AG08396 (cell line): ENCODE results near the gene TBC1D19.
"Not testable (repeated sequence)": the region's sequence is repeated elsewhere in the genome, so short reads cannot be mapped to it uniquely, and the experiment has no call there.

ENCODE experiments used
- DNase-seq: peaks from one replicate; pipeline ENCODE4 v3.0.0; 2012; ENCODE audit warnings: low spot score, mixed read lengths

TBC1D19 gene, protein sequence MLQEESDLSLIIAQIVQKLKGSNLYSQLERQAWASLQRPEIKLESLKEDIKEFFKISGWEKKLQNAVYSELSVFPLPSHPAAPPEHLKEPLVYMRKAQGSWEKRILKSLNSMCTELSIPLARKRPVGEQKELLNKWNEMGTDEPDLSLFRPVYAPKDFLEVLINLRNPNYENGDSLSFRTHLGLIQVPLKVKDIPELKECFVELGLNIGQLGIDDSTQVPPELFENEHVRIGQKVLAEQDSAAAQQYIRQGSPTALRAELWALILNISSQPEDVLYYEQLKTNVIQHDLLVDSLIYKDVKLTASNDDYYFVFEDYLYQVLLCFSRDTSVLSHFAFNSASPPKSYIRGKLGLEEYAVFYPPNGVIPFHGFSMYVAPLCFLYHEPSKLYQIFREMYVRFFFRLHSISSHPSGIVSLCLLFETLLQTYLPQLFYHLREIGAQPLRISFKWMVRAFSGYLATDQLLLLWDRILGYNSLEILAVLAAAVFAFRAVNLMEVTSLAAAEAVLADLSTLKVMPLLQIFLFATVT

DNA sequence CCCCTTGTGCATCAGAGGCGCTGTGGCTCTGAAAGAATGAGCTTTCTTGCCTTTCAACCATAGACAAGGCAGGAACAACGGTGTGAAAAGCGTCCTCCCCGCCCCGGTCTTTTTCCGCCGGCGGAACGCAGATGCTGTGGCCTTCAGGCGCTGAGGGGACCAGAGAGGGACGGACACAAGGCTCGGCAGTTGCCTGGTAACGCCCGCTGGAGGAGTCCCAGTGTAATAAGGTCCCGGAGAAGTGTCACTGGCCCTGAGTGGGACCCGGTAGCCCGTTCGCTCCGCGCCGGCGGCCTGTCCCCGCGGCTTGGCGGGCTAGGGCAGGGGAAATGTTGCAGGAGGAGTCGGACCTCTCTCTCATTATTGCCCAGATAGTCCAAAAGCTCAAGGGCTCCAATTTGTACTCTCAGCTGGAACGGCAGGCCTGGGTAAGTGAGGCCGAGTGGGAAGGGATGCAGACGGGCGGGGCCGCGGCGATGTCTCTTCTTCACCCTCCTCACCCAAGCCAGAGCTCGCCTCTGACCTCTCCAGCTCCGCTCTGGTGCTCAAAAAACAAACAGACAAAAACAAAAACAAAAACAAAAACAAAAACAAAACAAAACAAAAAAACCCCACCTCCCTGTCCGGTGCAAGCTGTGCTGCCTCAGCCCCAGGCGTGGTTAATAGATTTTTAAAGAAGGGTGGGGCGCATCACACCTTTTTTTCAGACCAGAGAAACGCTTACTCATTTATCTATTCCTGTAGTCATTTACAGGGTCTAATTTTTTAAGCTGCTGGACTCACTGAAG, at the start of gene TBC1D19:
Gene TBC1D19, plus strand, starts transcription at position 220 of the 788 bp plus-strand sequence. Its CDS starts 110 bp downstream, at position 330.
- peak; percentile 86 for DNase-seq

DNA sequence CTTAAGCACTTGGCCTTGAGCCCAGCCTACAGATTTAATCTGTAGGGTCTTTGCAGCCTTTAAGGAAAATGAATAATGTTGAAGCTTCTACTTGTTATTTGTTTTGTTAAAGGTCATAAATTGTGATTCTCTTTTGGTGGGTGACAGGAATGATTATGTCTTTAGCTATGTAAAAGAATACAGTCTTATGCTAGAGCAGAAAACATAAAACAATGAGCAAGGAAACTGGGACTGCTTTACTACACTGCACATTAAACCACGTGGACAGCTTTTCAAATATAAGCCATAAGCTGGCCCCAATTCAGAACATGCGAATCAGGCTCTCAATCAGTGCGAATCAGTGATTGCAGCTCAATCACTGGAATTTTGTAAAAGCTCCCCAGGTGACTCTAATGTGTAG, 40.9 kb upstream of the TBC1D19 start:
- no peak for DNase-seq

DNA sequence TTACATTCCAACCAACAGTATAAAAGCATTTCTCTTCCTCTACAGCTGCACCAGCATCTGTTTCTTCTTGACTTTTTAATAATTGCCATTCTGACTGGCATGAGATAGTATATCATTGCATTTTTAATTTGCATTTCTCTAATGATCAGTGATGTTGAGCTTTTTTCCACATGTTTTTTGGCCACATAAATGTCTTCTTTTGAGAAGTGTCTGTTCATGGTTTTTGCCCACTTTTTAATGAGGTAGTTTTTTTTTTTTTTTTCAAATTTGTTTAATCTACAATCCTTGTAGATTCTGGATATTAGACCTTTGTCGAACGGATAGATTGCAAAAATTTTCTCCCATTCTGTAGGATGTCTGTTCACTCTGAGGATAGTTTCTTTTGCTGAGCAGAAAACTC, 39.5 kb upstream of the TBC1D19 start:
- DNase-seq, result no peak

DNA sequence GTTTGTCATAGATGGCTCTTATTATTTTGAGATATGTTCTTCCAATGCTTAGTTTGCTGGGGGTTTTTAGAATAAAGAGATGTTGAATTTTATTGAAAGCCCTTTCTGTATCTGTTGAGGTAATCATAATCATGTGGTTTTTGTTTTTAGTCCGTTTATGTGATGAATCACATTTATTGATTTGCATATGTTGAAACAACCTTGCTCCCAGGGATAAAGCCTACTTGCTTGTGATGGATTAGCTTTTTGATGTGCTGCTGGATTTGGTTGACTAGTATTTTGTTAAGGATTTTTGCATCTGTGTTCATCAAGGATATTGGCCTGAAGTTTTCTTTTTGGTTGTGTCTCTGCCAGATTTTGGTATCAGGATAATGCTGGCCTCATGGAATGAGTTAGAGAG, 35.5 kb upstream of the TBC1D19 start:
- DNase-seq, result not testable (repeated sequence)

DNA sequence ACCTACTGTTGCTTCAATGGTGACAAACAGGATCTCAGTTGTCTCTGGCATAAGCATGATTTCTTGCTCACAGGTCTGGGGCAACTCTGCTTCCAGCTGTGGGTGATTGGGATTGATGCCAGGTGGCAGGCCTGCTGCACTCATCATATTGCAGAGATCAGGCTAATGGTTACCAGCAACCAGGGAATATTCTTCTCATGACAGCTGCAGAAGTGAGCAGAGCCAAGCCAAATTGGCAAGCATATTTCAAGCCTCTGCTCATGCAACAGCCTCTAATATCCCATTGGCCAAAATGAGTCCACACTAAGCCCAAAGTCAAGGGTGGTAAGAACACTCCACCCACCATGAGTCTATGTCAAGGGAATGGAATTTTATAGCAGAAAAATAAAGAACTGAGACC, 26.7 kb upstream of the TBC1D19 start:
- DNase-seq, result peak; percentile 82

DNA sequence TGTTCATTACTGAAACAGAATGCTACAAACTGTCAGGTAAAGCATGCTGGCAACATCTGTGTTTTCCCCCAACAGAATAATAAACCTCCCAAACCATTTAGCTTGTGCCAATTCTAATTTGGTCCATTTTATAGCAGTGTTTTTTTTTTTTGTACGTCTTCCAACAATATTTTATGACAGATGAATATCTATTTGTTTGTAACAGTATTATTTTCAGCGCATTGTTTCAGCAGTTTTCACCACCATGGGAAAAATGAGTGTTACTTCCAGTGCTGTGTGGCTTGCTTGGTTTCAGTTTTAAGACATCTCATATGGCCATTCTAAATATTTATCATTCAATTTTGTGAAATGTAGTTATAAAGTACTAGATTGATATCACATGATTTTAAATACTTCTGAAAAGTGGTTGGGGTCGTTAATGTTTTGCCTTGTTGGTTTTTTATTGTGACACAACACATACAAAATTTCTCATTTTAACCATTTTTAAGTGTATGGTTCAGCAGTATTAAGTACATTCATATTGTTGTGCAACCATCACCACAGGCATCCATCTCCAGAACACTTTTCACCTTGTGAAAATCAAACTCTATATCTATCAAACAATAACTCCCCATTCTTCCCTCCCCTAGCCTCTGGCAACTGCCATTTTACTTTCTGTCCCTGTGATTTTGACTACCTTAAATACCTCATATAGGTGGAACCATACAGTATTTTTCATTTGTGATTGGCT, 25.6 kb upstream of the TBC1D19 start:
- no peak for DNase-seq

DNA sequence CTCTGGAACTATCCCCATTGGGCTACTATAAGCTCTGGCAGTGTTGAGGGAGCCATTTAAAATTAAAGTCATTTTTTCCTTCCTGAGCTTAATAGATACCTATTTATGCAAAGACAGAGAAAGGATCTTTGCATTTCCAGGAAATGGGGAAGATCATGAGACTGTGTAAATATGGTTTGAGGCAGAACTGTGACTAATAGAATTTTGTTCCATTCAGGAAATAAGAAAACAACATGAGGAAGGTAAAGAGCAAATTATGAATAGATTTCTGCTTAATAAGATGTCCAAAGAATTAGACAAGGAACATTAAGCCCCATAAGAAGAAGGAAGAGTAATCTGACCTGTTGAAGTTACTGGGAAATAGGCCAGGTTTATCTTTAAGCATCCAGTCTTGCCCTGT, 17.8 kb upstream of the TBC1D19 start:
- DNase-seq, result no peak

DNA sequence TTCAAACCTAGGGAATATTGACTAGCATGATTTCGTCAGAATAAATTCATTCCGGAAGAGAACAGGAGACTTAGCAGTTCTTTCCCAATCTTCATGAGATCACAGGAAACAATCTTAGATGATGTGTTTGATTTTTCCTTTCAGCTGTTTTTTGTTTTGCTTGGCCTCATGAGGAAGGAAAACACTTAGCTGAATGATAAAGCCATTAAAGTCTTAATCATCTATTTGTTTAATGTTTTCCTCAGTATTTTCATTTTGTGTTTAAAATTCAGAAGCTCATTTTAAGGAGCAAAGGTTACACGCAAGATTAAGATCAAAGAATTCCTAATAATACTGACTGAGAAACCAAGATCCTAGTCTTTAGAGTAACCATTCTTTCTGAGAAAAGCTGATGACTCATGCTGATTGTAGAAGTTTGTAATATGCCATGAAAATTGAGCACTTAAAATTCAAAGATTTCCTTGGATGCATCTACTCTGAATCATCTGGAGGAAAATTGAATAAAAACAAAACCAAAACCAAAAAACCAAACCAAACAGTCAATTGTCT, 15.4 kb upstream of the TBC1D19 start:
- peak; percentile 31 for DNase-seq

DNA sequence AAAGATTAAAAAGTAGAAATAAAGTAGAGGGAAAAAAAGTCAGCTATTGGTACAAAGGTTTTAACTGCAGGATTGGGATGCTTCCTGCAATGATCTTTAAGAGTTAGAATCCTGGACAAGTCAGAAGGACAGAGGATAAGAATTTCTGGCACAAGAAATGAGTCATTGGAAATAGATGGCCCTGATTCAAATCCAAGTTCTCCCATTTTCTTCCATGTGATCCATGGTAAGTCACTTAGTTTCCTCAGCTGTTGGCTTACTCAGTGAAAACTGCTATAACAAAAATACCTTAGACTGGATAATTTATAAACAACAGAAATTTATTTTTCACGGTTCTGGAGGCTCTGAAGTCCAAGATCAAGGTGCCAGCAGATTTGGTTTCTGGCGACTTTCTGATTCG, 13.3 kb upstream of the TBC1D19 start:
- no peak for DNase-seq

DNA sequence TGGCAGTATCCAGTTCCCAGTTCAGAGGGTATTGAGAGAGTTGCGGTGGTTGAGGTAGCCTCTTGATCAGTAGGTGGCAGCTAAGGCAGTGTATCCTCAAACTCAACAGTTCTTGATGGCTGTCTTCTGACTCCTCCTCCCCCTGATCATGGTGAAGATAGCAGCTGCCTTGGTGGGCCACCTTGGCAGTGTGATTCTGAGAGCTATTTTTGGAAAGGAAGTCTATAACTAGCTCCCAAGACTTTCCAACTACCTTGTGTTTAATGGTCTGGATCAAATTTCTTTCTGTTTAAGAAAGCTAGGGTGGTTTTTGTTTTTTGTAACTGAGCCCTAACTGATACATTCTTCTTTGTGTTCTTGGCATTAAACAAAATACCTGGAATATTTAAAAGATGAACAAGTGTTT, 10.5 kb upstream of the TBC1D19 start:
- DNase-seq, result no peak

DNA sequence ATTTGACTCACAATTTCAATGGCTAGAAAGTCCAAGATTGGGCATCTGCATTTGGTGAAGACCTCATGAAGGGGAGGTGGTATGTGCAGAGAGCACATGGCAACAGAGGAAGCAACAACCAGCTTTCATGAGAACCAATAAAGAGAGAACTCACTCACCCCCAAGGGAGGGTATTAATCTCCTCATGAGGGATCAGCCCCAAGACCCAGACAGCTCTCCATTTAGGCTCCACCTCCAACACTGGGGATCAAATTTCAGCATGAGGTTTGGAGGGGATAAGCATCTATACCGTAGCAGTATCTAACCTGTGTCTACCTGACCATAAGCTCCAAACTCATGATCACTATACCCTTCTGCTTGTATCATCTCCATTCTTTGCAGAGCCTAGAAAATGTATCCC, 9.3 kb upstream of the TBC1D19 start:
- no peak for DNase-seq

DNA sequence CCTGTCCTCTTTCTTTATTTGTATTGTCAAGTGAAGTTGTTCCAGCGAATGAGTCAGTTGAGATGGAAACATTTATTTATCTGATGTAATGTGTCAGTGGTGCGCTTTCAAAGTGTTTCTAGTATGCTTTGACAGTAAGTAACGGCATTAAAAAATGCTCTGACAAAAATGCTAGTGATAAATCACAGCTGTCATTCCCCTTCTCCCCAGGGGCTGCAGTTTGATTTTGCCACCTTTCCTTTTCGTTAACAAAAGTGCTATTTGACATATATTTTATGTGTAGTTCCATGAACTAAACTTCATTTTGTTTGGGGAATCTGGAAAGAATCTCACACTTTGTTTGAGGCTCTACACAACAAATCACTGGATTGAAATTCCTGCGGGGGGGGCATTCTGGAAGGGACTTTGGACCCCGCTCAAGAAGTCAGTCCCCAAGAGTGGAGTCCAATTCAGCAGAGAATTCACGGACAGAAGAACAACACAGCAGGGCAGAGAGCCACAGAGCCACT, 7.6 kb upstream of the TBC1D19 start:
- DNase-seq, result peak; percentile 32

DNA sequence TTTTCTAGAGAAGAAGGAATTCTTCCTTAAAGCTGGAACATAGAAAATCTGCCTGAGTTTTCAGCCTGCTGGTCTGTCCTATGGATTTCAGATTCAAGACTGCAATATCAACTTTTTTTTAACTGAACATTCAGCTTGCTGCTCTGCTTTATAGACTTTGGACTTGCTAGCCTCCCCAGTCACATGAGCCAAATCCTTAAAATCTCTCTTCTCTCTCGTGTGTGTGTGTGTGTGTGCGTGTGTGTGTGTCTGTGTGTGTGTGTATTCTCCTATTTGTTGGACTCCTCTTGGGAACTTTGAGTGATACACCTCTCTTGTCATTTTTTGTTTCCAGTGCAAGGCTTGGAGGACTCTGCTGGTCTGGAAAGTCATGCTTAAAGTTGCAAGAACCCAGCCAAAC, 6.8 kb upstream of the TBC1D19 start:
- DNase-seq, result no peak

DNA sequence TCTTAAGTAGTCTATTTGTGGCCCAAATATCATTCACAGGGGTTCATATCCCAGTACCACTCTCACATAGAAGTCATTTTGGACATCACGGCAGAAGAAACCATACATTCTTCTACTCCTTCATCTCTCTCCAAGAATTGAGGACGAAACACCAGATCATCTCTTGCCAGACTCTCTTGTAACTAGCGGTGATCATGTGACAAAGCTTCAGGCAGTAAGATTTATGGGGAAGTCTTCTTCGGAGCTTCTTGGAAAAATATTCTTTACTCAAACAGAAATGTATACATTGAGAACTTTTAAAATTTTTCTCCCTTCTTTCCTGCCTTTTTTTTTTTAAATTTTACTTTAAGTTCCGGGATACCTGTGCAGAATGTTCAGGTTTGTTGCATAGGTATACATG, 4.7 kb upstream of the TBC1D19 start:
- DNase-seq, result no peak

DNA sequence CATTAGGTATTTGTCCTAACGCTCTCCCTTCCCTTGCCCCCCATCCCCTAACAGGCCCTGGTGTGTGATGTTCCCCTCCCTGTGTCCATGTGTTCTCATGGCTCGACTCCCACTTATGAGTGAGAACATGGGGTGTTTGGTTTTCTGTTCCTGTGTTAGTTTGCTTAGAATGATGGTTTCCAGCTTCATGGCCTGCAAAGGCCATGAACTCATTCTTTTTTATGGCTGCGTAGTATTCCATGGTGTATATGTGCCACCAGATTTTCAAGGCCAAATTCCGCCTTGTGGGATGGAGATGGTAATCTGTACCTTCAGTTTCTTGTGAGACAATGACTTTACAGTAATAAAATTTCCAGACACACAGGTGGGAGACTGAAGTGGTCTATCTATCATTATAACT, 2.5 kb upstream of the TBC1D19 start:
- DNase-seq, result not testable (repeated sequence)

DNA sequence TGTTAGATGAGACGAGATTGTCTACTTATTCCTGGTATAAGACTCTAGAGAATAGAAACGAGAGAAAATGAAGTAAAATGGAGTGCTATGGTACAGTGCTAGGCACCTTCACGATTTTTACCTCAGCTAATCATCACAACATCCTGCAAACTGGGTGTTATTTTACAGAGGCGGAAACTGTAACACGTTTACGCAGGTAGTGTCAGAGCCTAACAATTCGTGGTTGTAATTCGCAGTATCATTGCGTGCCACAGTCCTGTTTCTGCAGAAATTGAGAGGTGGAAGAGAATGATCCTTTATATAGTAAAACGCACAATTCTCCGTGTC, 383 bp upstream of the TBC1D19 start:
- no peak for DNase-seq

DNA sequence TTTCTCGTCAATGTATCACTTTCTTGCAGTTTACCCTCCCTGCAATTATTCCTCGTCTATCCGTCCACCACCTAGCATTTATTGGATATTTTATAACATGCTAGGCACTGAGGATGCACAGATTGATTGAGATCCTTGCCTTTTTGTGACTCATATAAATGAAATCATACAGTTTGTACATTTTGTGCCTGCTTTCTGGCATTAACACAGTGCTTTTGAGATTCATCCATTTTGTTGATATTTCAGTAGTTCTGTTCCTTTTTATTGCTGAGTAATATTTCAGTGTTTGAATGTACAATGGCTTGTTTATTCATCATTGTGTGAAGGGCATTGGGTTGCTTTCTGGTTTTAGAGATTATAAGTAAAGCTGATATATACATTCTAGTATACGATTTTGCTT, 841 bp downstream of the TBC1D19 start:
- no peak for DNase-seq

DNA sequence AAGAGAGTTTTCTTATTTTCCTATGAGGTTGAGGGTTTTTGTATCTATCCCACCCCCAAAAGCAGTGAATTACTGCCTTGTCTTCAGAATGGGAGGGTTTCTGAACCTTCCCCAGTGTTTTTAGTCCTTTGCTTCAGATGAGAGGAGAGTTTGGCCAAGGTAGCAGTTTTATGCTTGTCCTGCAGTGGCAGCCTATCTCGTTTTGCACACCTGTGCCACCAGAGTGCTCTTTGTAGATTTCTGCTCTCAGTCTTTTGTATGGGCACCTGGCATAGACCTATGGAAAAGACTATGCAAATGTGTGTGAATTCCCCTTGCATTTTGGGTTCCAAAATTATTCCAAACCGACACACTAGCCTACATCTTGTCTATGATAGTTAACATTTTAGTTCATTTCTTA, 5.8 kb downstream of the TBC1D19 start:
- no peak for DNase-seq

DNA sequence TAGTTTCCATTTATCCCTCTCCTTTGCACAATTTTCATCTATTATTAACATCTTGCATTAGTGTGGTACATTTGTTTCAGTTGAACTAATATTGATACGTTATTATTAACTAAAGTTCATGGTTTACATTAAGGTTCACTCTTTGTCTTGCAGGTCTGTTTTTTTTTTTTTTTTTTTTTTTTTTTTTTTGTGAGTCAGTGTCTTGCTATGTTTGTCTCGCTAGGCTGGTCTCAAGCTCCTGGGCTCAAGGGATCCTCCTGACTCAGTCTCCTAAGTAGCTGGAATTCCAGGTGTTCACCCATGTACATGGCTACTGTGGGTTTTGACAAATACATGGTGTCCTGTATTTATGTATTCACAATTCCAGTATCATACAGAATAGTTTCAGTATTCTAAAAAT, 6.8 kb downstream of the TBC1D19 start:
- no peak for DNase-seq

DNA sequence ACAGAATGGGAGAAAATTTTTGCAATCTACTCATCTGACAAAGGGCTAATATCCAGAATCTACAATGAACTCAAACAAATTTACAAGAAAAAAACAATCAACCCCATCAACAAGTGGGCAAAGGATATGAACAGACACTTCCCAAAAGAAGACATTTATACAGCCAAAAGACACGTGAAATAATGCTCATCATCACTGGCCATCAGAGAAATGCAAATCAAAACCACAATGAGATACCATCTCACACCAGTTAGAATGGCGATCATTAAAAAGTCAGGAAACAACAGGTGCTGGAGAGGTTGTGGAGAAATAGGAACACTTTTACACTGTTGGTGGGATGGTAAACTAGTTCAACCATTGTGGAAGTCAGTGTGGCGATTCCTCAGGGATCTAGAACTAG, 9.7 kb downstream of the TBC1D19 start:
- not testable (repeated sequence) for DNase-seq

DNA sequence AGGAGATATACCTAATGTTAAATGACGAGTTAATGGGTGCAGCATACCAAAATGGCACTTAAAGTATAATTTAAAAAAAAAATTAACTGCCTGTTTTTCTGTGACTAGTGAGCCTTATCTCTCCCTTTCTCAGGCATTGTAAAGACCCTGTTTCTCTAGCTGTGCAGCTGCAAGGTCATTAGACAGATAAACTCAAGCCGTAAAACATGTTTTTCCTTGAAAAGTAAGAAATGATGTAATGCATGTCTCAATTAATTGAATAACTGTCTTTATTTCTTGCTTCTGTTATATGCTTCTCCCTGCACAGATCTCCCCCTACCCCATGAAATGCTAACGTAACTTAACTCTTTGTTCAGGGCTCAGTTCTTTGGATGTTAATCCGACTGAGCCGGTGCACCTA, 10.5 kb downstream of the TBC1D19 start:
- no peak for DNase-seq

DNA sequence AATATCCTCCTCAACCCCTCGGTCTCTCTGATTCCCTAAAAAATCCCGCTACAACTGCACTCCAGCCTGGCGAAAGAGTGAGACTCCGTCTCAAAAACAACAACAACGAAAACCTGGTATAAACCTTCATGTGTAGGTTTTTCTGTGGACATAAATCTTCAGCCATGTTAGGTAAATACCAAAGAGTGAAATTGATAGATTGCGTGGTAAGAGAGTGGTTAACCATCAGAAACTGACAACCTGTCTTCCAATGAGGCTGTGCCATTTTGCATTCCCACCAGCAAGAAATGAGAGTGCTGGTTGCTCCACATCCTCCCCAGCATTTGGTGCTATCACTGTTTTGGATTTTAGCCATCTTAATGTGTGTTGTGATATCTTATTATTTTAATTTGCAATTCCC, 10.9 kb downstream of the TBC1D19 start:
- DNase-seq, result no peak
